ENCODE results near the gene VWA3A.

GRCh38 chr16:22065252-22065651 is 27.1 kb upstream of the VWA3A start:
- TF ChIP-seq CTCF (IDR thresholded peaks at IDR 0.05; ENCODE audit: insufficient read depth, low read depth, low read length) (no peak), EZH2 (IDR thresholded peaks at IDR 0.05; ENCODE audit: insufficient read depth, low read length) (no peak)
